GM19395 (cell line): ENCODE data around the gene AOPEP.
"Not testable (repeated sequence)": the region's sequence is repeated elsewhere in the genome, so short reads cannot be mapped to it uniquely, and the experiment has no call there.

Experiments used
- ATAC-seq: cut with Tn5 transposase; IDR thresholded peaks from one replicate; pipeline ENCODE4 v1.9.1; 2021; ENCODE audit warnings: mild to moderate bottlenecking, moderate library complexity; ENCODE audit not compliant: unreplicated experiment

The AOPEP gene

DNA sequence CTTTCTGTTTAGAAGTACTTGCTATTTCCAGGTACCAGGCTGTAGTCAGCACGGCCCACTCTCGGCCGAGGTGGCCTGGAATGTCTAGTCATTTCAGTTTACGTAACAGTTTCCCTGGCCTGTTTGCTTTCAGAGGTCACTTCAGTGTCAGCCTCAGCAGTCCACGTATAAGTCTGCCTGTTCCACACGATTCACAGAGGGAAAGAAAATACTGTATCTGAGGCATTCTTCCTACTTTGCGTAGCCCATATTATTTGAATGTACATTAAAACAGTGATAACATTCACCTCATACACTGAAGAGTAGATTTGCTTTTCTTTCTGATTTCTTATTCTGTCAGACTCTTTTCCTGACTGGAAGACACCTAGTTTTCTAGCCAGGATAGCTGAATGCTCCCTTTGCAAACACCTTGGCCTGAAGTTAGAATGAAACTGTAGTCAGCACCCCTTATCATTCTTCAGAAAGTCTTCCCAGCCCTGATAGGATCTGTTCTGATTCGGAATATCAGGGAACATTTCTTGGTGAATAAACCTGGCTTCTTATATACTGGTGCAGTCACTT, 140.9 kb downstream of the AOPEP start:
- ATAC-seq: no peak

DNA sequence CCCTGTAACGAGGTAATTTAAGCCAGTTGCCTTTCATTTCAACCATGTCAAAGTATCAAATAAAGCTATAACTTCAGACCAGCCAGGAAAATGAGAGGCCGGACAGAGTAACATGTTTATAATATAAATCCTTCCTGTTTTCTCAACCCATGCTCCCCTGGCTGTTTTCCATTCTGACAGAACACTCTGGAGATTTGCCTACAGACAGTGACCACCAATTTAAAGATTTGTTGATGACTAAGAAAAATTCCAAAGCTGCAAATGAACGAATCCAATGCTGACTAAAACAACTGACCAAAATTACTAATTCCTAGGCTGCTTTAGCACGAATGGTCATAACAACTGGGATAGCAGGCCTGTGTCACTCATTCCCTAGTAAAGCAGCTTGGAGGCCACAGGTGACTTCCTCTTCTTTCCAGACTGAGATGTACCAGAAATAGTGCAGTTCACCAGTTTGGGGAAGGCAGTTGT, 141.4 kb downstream of the AOPEP start:
- ATAC-seq: no peak

DNA sequence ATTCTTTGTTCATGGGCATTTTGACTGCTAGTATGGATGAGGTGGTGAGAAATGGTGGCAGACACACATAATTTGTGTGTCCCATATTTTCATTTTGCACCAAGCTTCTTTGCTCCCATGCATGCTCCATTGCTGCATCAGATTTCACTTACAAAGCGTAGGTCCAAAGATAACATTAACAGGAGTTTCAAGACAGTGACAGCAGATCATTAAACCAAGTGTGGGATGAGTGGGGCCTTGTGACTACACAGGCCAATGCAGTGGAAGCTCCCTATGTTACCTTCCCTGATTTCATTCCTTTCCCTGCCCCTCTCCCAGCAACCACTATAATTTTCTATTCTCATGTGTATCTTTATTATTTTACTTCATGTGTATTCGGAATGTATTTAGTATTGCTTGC, 142.0 kb downstream of the AOPEP start:
- no peak for ATAC-seq

DNA sequence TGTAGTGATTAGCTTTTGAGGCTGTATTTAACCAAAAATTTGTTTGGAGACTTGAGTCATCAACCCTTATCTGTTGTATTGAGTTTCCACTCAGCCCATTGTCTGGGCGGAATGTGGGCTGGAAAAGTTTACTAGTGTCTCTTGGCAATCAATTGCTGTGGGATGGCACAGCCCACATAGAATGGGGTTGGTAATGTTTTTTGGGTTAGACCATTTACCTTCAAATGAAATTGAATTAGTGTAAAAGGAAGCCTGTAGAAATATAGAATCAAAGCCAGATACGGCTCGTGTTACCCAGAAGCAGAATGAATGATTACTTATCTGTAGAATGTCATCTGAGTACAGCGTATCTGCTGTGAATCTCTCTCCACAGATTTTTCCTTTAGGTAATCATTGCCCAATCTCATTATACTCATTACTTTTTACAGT, 142.9 kb downstream of the AOPEP start:
- ATAC-seq: no peak

DNA sequence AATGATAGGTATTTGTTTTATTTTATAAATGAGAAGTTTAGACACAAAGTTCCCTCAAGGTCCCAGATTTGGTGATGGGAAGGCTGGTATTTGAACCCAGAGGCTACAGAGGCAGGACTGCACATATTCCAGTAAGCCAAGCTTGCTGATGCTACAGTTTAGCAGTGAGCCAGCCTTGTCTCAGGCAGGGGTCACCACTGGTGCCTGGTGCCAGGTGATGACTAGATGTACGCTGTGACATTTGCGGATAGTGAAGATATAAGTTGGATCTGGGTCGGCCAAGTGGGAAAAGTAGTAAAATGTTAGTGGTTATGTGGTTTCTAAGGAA, 143.9 kb downstream of the AOPEP start:
- no peak for ATAC-seq

DNA sequence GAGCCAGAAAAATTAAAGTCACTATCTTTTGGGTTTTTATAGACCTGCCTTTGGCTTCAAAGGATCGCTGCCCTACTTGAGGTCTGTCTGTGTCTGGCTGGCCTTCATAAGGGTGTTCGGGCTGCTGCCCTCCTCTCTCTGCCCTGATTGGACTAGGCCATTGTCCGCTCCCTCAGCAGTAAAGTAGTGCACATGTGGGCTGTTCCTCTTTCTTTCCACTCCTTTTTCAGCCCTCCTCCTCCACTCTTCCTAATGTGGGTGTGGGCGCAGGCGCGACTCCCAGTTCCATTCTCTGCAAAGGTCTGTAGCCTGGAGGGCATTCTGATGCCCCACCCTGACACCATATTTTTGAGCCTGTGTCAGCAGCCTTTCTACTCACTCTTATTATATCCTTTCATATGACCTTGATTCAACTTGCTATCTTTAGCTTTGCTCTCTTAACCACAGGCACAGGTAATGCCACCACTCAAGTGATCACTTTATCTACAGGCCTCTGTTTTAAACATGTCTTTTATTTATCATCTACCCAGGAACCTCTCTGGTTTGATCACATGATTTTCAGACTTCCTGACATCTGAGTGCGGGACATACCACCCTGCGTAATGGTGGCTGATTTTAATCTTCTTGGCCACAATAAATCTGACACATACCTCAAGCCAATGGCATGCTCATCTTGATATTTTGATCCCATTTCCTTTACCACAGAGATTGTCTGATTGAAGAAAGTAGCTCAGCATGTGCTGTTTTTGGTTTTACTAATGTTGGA, 144.5 kb downstream of the AOPEP start:
- ATAC-seq: no peak

DNA sequence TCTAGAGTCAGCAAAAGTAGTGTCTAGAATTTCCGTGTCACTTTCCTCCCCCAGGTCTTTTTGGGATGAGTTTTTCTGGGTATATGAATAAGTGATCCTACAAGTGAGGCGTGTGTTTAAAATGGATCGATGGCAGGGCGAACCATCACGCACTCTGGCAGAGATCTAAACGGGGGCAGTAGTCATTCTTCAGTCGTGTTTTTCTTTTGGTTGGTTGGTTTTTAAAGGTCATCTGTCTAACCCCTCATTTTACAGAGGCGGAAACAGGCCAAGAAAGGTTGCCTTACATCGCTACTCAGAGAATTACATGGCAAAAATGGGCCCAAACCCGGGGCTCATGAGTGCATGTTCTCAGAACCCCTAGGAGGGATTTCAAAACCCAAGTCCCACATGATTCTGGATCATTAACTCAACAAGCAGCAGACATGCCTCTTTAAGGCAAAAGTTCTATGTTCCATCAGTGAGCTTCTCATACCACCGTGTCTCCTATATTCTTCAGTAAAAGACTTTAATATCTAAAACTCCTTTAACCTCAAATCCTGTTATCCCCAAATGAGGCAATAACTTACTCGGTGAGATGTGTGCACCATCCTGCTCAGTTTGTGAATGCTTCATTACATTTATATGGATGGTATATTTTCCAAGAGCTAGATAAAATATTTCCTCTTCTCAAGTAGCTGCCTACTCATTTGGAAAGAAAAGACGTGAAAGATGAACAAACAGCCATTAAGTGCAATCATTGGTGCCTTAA, 145.8 kb downstream of the AOPEP start:
- no peak for ATAC-seq

DNA sequence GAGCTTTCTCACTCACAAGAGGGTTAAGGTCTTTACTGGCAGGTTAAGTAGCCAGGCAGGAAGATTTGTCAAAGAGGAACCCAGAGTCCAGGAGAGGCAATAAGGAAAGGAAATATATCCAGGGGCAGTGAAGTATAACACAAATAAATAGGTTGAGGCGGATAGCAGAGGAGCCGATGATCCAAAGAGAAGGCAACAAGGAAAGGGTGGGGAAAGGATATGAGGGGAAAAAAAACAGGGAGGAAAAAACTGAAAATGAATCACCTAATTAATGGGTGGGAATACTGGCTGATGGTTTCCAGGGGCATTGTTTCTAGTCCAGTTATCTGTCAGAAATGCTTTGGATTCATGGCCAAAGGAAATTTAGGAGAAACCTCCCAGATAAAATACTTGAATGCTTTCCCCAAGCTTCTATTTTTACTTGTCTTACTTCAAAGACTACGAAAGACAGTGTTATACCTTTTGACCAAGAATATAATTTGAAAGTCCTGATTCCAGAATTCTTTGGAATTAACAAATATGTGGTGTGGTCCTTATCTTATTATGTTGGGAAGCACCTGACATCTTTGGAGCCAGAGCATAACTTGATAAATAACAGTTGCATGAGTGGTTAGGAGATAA, 146.5 kb downstream of the AOPEP start:
- no peak for ATAC-seq

DNA sequence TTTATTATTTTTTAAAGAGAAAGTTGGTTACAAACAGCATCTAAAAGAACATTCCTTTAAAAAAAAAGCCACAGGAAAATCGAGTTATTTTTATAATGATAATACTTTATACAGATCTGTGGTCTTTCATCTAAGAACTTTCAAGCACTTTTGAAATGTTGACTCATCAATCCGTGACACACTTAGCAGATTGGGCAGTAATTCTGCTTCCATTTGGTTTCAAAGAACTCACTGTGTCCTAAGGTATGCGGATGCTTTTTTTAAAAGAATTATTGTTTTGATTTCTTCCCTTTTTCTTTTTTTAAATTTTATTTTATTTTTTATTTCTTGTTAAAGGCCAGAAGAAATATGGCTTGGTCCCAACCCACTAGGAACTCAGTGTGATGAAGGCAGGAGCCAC, 147.8 kb downstream of the AOPEP start:
- ATAC-seq: no peak

DNA sequence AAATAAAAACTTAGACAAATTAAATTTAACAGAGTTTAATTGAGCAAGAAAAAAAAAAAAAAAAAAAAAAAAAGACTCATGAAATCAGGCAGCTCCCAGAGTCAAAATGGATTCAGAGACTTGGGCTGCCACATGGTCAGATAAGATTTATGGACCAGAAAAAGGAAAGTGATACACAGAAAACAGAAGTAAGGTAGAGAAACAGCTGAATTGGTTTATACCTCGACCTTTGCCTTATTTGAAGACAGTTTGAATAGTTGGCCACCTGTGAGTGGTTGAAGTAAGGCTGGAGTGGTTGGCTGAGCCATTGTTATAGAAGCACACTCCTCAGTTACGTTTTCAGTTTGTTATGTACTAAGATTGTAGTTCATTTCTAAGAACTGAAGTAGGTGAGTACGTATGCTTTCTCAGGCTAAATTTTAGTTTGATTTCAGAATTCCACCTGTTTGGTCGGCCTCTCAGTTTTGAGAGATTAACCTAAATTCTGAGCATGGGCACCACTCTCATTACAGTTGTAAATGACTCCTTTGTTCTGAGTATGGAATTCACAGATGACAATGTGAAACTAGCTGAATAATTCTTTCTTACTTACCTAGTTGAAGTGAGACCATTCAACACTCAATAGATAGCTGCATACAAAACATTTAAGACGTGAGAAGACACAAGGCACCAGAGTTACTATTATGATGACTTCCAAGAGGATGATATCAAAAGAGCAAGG, 149.0 kb downstream of the AOPEP start:
- ATAC-seq: peak; percentile 93

DNA sequence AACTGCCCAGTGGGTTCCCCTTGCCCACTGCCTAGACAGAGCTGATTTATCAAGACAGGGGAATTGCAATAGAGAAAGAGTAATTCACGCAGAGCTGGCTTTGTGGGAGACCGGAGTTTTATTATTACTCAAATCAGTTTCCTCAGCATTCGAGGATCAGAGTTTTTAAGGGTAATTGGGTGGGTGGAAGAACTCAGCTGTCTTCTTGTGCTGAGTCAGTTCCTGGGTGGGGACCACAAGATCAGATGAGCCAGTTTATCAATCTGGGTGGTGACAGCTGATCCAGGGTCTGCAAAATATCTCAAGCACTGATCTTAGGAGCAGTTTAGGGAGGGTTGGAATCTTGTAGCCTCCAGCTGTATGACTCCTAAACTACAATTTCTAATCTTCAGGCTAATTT, 152.3 kb downstream of the AOPEP start:
- not testable (repeated sequence) for ATAC-seq

DNA sequence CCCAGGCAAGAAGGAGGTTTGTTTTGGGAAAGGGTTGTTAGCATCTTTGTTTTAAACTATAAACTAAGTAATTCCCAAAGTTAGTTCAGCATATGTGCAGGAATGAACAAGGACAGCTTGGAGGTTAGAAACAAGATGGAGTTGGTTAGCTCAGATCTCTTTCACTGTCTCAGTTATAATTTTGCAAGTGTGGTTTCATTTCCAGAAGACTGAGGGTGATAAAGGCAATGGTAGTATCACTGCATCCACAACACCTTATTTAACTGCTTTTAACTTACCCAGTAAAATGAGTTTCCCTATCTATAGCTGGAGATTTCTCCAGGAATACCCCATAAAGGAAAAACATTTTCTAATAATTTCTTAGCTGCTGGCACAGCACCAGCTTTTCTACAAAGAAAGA, 152.7 kb downstream of the AOPEP start:
- no peak for ATAC-seq

DNA sequence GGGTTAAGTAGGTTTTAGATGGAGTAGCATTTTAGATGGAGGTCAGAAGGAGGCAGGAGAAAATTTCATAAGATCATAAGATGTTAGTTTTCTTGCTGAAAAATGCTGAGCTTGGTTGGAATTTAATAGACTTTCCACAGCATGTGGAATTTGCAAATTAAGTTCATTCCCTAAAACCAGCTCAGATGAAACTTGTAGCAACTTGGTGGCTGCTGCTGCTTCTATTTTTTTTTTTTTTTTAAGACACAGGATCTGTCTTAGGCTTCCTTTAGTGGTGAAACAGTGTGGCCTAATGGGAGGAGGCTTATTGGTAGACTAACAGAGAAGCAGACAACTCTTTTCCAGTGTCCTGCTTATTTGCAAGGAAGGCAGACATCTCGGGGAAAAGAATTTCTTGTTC, 154.5 kb downstream of the AOPEP start:
- no peak for ATAC-seq

DNA sequence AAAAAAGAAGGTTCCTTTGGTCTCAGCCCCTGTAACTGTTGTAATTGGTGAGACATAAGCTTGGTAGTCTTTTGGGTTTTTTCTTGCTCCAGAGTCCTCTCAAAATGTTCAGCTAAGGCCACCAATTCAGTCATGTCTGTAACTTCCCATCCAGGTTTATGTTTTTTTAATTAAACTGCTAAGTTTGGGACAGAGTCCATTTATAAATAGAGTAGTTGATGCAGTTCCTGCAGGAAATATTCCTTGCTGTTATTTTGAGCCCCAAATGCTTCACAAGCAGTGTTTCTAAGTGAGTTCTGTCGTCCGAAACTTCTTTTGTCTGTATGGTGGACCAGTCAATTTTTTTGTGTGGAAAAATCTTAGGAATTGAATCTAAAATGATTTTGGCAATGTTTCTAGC, 155.0 kb downstream of the AOPEP start:
- no peak for ATAC-seq

DNA sequence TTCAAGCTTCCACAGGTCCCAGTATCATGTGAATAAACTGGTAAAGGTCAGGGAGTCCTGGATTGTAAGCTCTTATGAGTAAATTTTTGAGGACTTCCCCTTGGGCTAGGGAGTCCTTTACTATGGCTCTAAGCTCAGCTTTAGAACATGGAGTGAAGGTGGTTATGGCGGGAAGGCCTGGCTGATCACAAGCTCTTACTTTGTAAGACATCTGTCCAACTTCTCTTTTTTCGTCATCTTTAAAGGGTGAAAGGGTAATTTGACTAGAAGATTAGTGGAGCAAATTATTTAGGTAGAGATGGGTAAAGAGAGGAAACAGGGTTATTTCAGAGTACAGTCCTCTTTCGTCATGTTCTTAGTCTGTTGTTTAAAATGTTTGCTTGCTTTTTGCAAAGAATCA, 155.4 kb downstream of the AOPEP start:
- no peak for ATAC-seq

DNA sequence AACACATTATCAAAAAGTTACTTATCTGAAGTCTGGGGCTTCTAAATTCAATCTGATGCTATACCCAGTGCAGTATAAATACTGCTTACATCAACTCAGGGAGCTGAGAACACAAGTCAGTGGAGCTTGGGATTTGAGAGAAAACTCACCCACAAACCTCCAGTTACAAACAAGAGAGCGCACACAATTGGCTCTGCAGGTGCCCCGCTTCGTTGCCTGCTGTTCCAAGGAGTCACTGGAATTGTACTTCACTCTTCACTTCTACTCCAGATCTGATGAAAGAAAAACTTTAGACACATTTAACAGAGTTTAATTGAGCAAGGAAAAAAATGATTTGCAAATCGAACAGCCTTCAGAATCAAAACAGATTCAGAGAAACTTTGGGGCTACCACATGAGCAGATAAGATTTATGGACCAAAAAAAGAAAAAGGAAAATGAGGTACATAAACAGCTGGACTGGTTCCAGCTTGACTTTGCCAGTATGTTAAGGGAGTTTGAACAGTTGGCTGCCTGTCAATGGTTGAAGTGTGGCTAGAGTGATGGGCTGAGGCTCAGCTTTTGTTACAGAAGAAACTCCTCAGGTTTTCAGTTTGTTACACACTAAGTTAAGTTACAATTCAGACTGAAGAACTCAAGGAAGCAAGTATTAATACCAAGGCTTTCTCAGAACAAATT, 156.6 kb downstream of the AOPEP start:
- ATAC-seq: no peak

DNA sequence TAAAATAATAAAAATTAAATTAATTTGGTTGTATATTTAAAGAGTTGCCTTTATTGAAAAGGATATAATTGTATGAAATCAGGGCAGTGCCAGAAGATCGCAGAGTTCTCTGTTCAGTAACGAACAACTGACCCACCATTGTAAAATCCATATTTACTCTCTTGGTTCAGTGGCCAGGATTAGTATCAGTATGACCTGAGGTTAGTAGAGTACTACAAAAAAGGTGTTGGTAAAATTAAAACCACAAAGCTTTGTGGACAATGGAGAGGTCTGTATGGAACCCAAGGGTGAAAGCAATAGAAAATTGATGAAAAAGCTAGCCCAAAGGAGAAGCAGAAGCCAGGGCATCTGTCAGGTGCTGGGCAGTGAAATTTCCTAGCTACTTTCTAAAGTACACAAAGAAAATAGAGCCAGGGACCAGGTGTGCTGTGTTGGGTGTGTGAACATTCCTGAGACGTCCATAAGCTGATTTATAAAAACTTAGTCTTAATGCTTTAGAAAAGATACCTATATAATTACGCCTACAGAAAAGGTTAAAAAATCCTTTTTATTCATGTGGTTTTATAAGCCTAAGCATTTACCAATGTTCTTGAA, 159.5 kb downstream of the AOPEP start:
- ATAC-seq: no peak

DNA sequence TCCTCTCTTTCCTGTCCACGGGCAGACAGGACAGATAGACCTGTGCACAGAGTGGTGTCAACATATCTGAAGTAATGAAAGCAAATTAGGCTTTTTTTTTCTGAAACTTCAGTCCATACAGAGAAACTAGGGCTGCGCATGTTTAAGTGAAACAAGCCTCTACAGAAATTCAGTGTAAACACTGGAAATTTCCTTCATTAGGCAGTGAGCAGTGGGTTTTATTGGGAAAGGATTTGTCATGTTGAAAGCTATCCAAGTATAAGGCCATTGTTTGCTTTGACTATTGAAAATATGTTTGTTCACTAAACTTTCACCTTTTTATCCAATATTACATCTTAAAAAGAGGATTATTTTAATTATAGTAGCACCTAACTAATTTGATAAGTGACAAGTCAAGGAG, 161.2 kb downstream of the AOPEP start:
- no peak for ATAC-seq

DNA sequence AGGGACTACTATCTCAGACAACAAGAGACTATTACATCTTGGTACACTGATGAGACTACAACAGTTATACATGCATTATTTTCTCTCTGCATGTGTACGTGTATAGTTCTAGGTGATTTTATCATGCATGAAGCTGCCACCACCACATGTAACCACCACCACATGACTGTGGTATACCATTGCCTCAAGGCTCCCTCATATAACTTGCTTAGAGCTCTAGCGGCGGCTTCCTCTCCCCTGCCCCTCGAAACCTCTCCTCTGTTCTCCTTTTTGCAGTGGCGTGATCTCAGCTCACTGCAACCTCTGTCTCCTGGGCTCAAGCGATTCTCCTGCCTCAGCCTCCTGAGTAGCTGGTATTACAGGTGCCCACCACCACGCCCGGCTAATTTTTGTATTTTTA, 162.3 kb downstream of the AOPEP start:
- no peak for ATAC-seq

DNA sequence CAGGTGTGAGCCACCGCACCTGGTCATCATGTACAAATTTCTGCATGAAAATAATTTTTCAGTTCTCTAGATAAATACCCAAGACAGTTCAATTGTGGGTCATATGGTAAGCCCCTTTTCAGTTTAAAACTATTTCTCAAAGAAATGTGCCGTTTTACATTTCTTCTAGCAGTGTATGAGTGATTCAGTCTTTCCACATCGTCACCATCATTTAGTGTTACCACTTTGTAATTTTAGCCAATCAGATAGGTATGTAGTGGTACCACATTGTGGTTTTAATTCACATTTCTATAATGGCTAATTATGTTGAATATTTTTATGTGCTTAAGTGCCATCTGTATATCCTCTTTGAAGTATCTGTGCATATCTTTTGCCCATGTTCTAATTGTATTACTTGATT, 163.1 kb downstream of the AOPEP start:
- no peak for ATAC-seq
